Activated T-helper 1 cell treated with anti-CD3 and anti-CD28 coated beads, Interleukin-12 subunit alpha, Interleukin-12 subunit beta, Interleukin-2, Interleukin-4 antibody, amounts not matched to agents 30 ng/mL and 10 ng/mL and 1 ng/mL, durations not matched to agents 14 hours and 24 hours and 36 hours (primary cell): ENCODE measurements around the gene ARFGEF3. TPM values are rescaled to one million over a fixed set of nuclear protein-coding genes. Genes with fewer than 3 reads are reported as not detected.

ENCODE experiments used
- DNase-seq: peaks from one replicate; pipeline ENCODE4 v3.0.0; 2021; ENCODE audit warnings: low spot score
- H3K27ac Mint-ChIP-seq: one replicate; pipeline ENCODE4 v1.8.0; 2021; ENCODE audit warnings: mild to moderate bottlenecking, mixed read lengths
- H3K27me3 Mint-ChIP-seq: one replicate; pipeline ENCODE4 v1.8.0; 2022; ENCODE audit warnings: mild to moderate bottlenecking, moderate library complexity, mixed read lengths; ENCODE audit not compliant: insufficient read depth
- H3K36me3 Mint-ChIP-seq: one replicate; pipeline ENCODE4 v1.8.0; 2021; ENCODE audit warnings: low read depth, mixed read lengths
- H3K4me1 Mint-ChIP-seq: one replicate; pipeline ENCODE4 v1.8.0; 2021; ENCODE audit warnings: low read depth, mixed read lengths
- H3K4me3 Mint-ChIP-seq: one replicate; pipeline ENCODE4 v1.8.0; 2021; ENCODE audit warnings: mild to moderate bottlenecking, moderate library complexity, mixed read lengths
- H3K9me3 Mint-ChIP-seq: one replicate; pipeline ENCODE4 v1.8.0; 2021; ENCODE audit warnings: mixed read lengths
- intact Hi-C: fragments of 100-400 bp; cut with micrococcal nuclease; formaldehyde crosslinking; loops from one replicate; pipeline ENCODE4 v1.15.1; 2024
- total RNA-seq: library from RNA; stranded (reverse); gene quantifications from 2 replicates; pipeline ENCODE4 v1.2.3, GENCODE V29; 2022

ARFGEF3 gene
- total RNA-seq, 1 donor from 2014 or later: 0.29 TPM

DNA sequence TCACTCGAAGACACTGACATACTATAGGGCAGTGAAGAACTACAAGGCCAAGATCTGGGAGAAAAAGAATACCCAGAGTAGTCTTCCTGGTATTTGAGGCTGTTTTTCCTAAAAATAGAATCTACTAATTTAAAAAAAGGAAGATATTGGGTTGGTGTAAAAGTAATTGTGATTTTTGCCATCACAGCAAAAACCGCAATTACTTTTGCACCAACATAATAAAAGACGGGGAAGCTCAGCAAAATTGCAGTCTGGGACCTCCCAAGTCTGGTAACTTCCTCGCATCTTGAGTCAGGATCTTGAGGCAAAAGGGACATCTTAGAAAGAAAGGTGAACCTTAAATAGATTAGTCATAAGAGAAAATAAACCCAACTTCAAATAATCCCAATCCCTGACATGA, 138.7 kb downstream of the ARFGEF3 start:
- Mint-ChIP-seq H3K27ac (no peak overlapping the region), H3K9me3 (no peaks in the 10 kb centered on the region), H3K27me3 (peaks cover 8% of the 10 kb centered on the region), H3K36me3 (no peaks in the 10 kb centered on the region), H3K4me3 (no peak overlapping the region), H3K4me1 (no peaks in the 10 kb centered on the region)
- intact Hi-C loops: no loop called here
- no peak for DNase-seq

DNA sequence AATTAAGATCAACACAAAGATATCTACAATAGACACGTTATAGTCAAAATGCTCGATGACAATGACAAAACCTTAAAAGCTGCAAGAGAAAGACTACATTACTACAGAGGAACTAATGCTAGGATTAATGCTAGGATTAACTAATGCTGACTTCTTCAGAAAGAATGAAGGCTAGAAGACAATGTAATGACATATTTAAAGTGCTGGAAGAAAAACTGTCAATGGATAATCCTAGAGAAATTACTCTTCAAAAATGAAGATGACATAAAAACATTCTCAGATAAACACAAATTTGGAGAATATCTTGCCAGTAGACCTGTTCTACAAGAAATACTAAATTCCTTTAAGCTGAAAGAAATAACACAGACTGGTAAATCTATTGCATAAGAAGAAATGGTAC, 140.8 kb downstream of the ARFGEF3 start:
- H3K4me1 Mint-ChIP-seq: no peaks in the 10 kb centered on the region
- no peaks in the 10 kb centered on the region for H3K36me3 Mint-ChIP-seq
- H3K4me3 Mint-ChIP-seq: no peak overlapping the region
- intact Hi-C loops: no loop called here
- peaks cover 8% of the 10 kb centered on the region for H3K27me3 Mint-ChIP-seq
- H3K9me3 Mint-ChIP-seq: no peaks in the 10 kb centered on the region
- no peak for DNase-seq
- no peak overlapping the region for H3K27ac Mint-ChIP-seq

DNA sequence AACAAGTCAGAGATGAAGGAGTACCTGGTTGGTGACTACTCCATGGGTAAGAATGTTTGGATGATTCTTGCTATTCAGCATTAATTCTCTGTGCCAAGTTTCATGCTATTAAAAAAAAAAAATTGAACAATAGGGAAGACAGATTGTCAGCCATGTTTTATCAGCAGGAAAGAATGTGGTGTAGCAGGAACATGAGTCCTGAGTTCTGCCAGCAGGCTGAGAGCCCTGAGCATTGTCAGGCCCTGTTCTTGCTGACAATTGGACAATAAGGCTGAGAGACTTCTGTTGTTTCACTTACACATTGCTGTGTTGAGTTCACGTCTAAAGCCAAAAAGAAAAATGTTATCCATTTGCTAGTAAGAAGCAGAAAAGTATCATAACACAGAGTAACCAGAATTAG, 145.6 kb downstream of the ARFGEF3 start:
- no peaks in the 10 kb centered on the region for H3K4me1 Mint-ChIP-seq
- H3K4me3 Mint-ChIP-seq: no peak overlapping the region
- no peak overlapping the region for H3K27ac Mint-ChIP-seq
- DNase-seq: no peak
- H3K36me3 Mint-ChIP-seq: no peaks in the 10 kb centered on the region
- H3K9me3 Mint-ChIP-seq: no peaks in the 10 kb centered on the region
- intact Hi-C loops: no loop called here
- H3K27me3 Mint-ChIP-seq: peaks cover 7% of the 10 kb centered on the region

DNA sequence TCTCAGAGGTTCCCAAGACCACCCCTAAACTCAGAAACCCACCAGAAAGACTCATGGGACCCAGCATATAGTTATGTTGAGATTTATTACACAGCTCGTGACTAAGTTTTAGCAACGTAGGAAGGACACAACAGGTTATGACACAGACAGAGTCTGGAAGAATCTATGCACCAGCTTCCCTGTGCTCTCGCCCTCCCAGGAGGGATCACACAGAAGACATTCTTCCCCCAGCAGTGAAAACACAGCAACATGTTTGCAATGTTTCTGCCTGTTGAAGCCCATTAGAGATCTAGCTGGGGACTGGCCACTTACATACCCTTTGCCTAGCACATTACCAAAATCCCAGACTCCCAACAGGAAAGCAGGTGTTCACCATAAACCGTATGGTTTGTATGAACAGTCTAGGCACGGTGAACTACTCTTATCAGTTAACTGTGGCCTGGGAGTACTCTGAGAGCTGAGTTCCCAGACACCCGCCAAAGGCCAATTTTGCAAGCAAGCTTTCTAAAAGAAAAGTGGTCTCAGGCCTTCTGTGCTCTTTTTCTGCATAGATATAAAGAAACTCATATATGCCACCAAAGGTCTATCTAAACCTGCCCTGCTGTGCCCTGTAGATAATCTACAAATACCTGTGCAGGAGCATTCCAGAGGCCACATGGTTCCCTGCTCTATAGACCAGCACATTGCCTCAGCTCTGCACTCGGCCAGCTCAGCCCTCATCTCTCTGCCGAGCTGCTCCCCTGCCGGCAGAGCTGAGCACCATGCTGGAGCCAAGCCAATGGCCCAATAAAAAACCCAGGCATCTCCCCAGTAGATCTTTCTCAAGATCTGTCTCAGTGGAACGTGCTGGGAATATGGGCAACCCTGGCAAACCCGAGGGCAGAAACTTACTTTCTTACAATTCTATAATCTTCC, 146.3 kb downstream of the ARFGEF3 start:
- Mint-ChIP-seq H3K9me3 (no peaks in the 10 kb centered on the region), H3K36me3 (no peaks in the 10 kb centered on the region), H3K27me3 (peaks cover 5% of the 10 kb centered on the region), H3K4me3 (no peak overlapping the region), H3K27ac (no peak overlapping the region), H3K4me1 (no peaks in the 10 kb centered on the region)
- no peak for DNase-seq
- intact Hi-C loops: no loop called here

DNA sequence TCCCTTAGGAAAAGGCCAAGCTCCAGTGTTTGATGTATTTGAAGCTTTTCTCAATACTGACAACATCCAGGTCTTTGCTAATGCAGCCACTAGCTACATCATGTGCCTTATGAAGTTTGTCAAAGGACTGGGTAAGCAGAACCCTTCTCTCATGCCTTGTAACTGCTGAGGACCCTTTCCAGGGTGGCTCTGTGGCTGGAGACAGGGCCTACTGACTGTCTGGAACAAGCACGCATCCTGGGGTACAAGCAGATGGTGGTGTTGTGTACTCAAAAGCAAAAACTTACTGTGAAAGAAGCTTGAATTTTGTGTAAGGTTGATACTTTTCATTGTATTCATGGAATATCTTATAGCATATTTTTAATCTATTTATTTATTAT, 147.0 kb downstream of the ARFGEF3 start:
- DNase-seq: no peak
- Mint-ChIP-seq H3K27ac (no peak overlapping the region), H3K9me3 (no peaks in the 10 kb centered on the region), H3K27me3 (peaks cover 3% of the 10 kb centered on the region), H3K36me3 (no peaks in the 10 kb centered on the region), H3K4me1 (no peaks in the 10 kb centered on the region), H3K4me3 (no peak overlapping the region)
- intact Hi-C loops: no loop called here

- no peaks in the 10 kb centered on the region for H3K36me3 Mint-ChIP-seq
- no peak overlapping the region for H3K4me3 Mint-ChIP-seq
- H3K9me3 Mint-ChIP-seq: no peaks in the 10 kb centered on the region
- no peak for DNase-seq
- intact Hi-C loops: no loop called here
- H3K27ac Mint-ChIP-seq: no peak overlapping the region
- no peaks in the 10 kb centered on the region for H3K4me1 Mint-ChIP-seq
- peaks cover 3% of the 10 kb centered on the region for H3K27me3 Mint-ChIP-seq
These were observed 148.0 kb downstream of the ARFGEF3 start for GRCh38 chr6:138309695-138310094.

DNA sequence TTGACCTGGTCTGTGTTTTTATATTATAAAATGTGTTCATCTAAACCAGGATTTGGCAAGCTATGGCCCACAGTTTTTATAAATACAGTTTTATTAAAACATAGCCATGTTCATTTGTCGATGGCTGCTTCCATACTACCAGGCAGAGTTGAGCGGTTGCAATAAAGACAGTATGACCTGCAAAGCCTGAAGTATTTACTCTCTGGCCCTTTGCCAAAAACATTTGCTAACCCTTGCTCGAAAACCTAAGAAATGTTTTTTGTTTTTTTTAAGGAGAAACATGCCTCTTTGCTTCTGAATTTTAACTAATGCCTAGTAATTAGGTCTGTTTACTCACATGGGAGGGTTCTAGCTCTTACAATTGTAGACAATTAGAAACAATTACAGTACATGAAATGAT, 148.6 kb downstream of the ARFGEF3 start:
- H3K27ac Mint-ChIP-seq: no peak overlapping the region
- H3K36me3 Mint-ChIP-seq: no peaks in the 10 kb centered on the region
- H3K4me1 Mint-ChIP-seq: no peaks in the 10 kb centered on the region
- no peak for DNase-seq
- H3K4me3 Mint-ChIP-seq: no peak overlapping the region
- intact Hi-C loops: no loop called here
- peaks cover 3% of the 10 kb centered on the region for H3K27me3 Mint-ChIP-seq
- H3K9me3 Mint-ChIP-seq: no peaks in the 10 kb centered on the region

GRCh38 chr6:138310821-138311220, 149.1 kb downstream of the ARFGEF3 start:
- peaks cover 3% of the 10 kb centered on the region for H3K27me3 Mint-ChIP-seq
- H3K27ac Mint-ChIP-seq: no peak overlapping the region
- intact Hi-C loops: no loop called here
- no peaks in the 10 kb centered on the region for H3K4me1 Mint-ChIP-seq
- no peak for DNase-seq
- no peak overlapping the region for H3K4me3 Mint-ChIP-seq
- no peaks in the 10 kb centered on the region for H3K9me3 Mint-ChIP-seq
- H3K36me3 Mint-ChIP-seq: no peaks in the 10 kb centered on the region

GRCh38 chr6:138311268-138311667, 149.5 kb downstream of the ARFGEF3 start:
- no peaks in the 10 kb centered on the region for H3K36me3 Mint-ChIP-seq
- no peak for DNase-seq
- H3K27ac Mint-ChIP-seq: no peak overlapping the region
- H3K9me3 Mint-ChIP-seq: no peaks in the 10 kb centered on the region
- H3K27me3 Mint-ChIP-seq: peaks cover 3% of the 10 kb centered on the region
- H3K4me1 Mint-ChIP-seq: no peaks in the 10 kb centered on the region
- intact Hi-C loops: no loop called here
- no peak overlapping the region for H3K4me3 Mint-ChIP-seq

GRCh38 chr6:138318741-138319375, 157.1 kb downstream of the ARFGEF3 start:
- Mint-ChIP-seq H3K36me3 (no peaks in the 10 kb centered on the region), H3K4me1 (no peaks in the 10 kb centered on the region), H3K27me3 (peaks cover 3% of the 10 kb centered on the region), H3K9me3 (peaks cover 8% of the 10 kb centered on the region), H3K4me3 (no peak overlapping the region), H3K27ac (no peak overlapping the region)
- intact Hi-C loops: no loop called here
- no peak for DNase-seq

DNA sequence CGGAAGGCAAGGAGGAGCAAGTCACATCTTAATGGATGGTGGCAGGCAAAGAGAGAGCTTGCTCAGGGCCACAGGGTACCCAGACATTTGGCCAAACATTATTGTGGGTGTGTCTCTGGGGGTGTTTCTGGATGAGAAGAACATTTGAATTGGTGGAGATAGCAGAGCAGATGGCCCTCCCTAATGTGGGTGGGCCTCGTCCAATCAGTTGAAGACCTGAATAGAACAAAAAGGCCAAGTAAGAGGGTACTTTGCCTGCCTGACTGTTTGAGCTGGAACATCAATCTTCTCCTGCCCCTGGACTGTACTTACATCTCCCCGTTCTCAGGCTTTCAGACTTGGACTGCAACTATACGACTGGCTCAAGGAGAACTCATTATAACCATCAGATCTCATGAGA, 160.2 kb downstream of the ARFGEF3 start:
- Mint-ChIP-seq H3K27ac (no peak overlapping the region), H3K4me1 (no peaks in the 10 kb centered on the region), H3K4me3 (no peak overlapping the region), H3K36me3 (no peaks in the 10 kb centered on the region), H3K9me3 (peaks cover 8% of the 10 kb centered on the region), H3K27me3 (peaks cover 3% of the 10 kb centered on the region)
- DNase-seq: no peak
- intact Hi-C loops: no loop called here

DNA sequence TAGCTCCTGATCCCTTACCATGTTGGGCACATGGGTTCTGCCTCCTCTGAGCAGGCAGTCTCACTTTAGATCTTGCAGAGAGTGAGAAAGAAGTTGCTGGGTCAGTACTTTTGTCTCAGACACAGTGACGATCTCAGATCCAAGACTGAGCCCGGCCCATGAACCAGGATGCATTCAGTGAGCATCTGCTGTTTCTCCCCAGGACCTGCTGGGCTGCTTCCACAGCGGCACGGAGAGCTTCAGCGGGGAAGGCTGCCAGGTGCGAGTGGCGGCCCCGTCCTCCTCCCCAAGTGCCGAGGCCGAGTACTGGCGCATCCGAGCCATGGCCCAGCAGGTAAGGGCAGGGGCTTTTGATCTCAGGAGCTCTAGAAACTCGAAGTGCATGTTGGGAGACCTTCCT, 162.1 kb downstream of the ARFGEF3 start:
- Mint-ChIP-seq H3K4me3 (no peak overlapping the region), H3K27me3 (no peaks in the 10 kb centered on the region), H3K4me1 (no peaks in the 10 kb centered on the region), H3K9me3 (peaks cover 8% of the 10 kb centered on the region), H3K27ac (no peak overlapping the region), H3K36me3 (no peaks in the 10 kb centered on the region)
- no peak for DNase-seq
- intact Hi-C loops: no loop called here

GRCh38 chr6:138328210-138328609, 166.5 kb downstream of the ARFGEF3 start:
- DNase-seq: no peak
- Mint-ChIP-seq H3K36me3 (no peaks in the 10 kb centered on the region), H3K27ac (no peak overlapping the region), H3K27me3 (peaks cover 1% of the 10 kb centered on the region), H3K4me1 (no peaks in the 10 kb centered on the region), H3K9me3 (no peaks in the 10 kb centered on the region), H3K4me3 (no peak overlapping the region)
- intact Hi-C loops: no loop called here
